ENCODE results near the gene FER1L5.
"Not testable (repeated sequence)": the region's sequence is repeated elsewhere in the genome, so short reads cannot be mapped to it uniquely, and the experiment has no call there.

Gene FER1L5

GRCh38 chr2:96649342-96649741 is 6.8 kb downstream of the FER1L5 start:
- DNase-seq (ENCODE audit: insufficient read length, low spot score) (no peak), FAIRE-seq (no peak)
- no peak for TF ChIP-seq PAX5 (IDR thresholded peaks at IDR 0.05; ENCODE audit: insufficient read depth, low read length, severe bottlenecking)
- TF ChIP-seq TAF1 (IDR thresholded peaks at IDR 0.05; ENCODE audit: low read depth, low read length), result no peak
- no peak for TF ChIP-seq SPI1 (IDR thresholded peaks at IDR 0.05; ENCODE audit: low read depth, low read length)
- TF ChIP-seq POLR2AphosphoS5 (IDR thresholded peaks at IDR 0.05; ENCODE audit: low read depth, low read length), result no peak
- TF ChIP-seq POU2F2 (IDR thresholded peaks at IDR 0.05; ENCODE audit: low read depth, low read length), result no peak
- no peak for TF ChIP-seq POLR2A (IDR thresholded peaks at IDR 0.05; ENCODE audit: low read depth, low read length)

GRCh38 chr2:96651793-96652192 is 9.2 kb downstream of the FER1L5 start:
- no peak for DNase-seq (ENCODE audit: insufficient read length, low spot score)
- no peak for FAIRE-seq
- TF ChIP-seq TAF1 (IDR thresholded peaks at IDR 0.05; ENCODE audit: low read depth, low read length), result no peak
- TF ChIP-seq PAX5 (IDR thresholded peaks at IDR 0.05; ENCODE audit: insufficient read depth, low read length, severe bottlenecking), result no peak
- TF ChIP-seq POLR2A (IDR thresholded peaks at IDR 0.05; ENCODE audit: low read depth, low read length), result no peak
- no peak for TF ChIP-seq POU2F2 (IDR thresholded peaks at IDR 0.05; ENCODE audit: low read depth, low read length)
- TF ChIP-seq POLR2AphosphoS5 (IDR thresholded peaks at IDR 0.05; ENCODE audit: low read depth, low read length), result no peak
- TF ChIP-seq SPI1 (IDR thresholded peaks at IDR 0.05; ENCODE audit: low read depth, low read length), result no peak

GRCh38 chr2:96654791-96655190 is 12.2 kb downstream of the FER1L5 start:
- DNase-seq (ENCODE audit: insufficient read length, low spot score); FAIRE-seq: not testable (repeated sequence)

- no peak for DNase-seq (ENCODE audit: insufficient read length, low spot score)
- no peak for FAIRE-seq
- TF ChIP-seq TAF1 (IDR thresholded peaks at IDR 0.05; ENCODE audit: low read depth, low read length) (no peak), POLR2A (IDR thresholded peaks at IDR 0.05; ENCODE audit: low read depth, low read length) (no peak), SPI1 (IDR thresholded peaks at IDR 0.05; ENCODE audit: low read depth, low read length) (no peak), PAX5 (IDR thresholded peaks at IDR 0.05; ENCODE audit: insufficient read depth, low read length, severe bottlenecking) (no peak), POU2F2 (IDR thresholded peaks at IDR 0.05; ENCODE audit: low read depth, low read length) (no peak), POLR2AphosphoS5 (IDR thresholded peaks at IDR 0.05; ENCODE audit: low read depth, low read length) (no peak)
Observed at GRCh38 chr2:96655526-96655925, 13.0 kb downstream of the FER1L5 start.

GRCh38 chr2:96656540-96656939 is 14.0 kb downstream of the FER1L5 start:
- FAIRE-seq (no peak), DNase-seq (ENCODE audit: insufficient read length, low spot score) (no peak)

GRCh38 chr2:96661324-96661723 is 18.8 kb downstream of the FER1L5 start:
- FAIRE-seq, result no peak
- DNase-seq (ENCODE audit: insufficient read length, low spot score), result no peak
- TF ChIP-seq POU2F2 (IDR thresholded peaks at IDR 0.05; ENCODE audit: low read depth, low read length) (no peak), TAF1 (IDR thresholded peaks at IDR 0.05; ENCODE audit: low read depth, low read length) (no peak), SPI1 (IDR thresholded peaks at IDR 0.05; ENCODE audit: low read depth, low read length) (no peak), PAX5 (IDR thresholded peaks at IDR 0.05; ENCODE audit: insufficient read depth, low read length, severe bottlenecking) (no peak), POLR2AphosphoS5 (IDR thresholded peaks at IDR 0.05; ENCODE audit: low read depth, low read length) (no peak), POLR2A (IDR thresholded peaks at IDR 0.05; ENCODE audit: low read depth, low read length) (no peak)

More at GRCh38 chr2:96656540-96656939, 14.0 kb downstream of the FER1L5 start:
- peak; percentile 91 for TF ChIP-seq SPI1 (IDR thresholded peaks at IDR 0.05; ENCODE audit: low read depth, low read length)
- TF ChIP-seq TAF1 (IDR thresholded peaks at IDR 0.05; ENCODE audit: low read depth, low read length), result no peak
- no peak for TF ChIP-seq PAX5 (IDR thresholded peaks at IDR 0.05; ENCODE audit: insufficient read depth, low read length, severe bottlenecking)
- no peak for TF ChIP-seq POLR2A (IDR thresholded peaks at IDR 0.05; ENCODE audit: low read depth, low read length)
- TF ChIP-seq POU2F2 (IDR thresholded peaks at IDR 0.05; ENCODE audit: low read depth, low read length), result no peak
- TF ChIP-seq POLR2AphosphoS5 (IDR thresholded peaks at IDR 0.05; ENCODE audit: low read depth, low read length), result no peak

- no peak for TF ChIP-seq POU2F2 (IDR thresholded peaks at IDR 0.05; ENCODE audit: low read depth, low read length)
- TF ChIP-seq TAF1 (IDR thresholded peaks at IDR 0.05; ENCODE audit: low read depth, low read length), result no peak
- no peak for TF ChIP-seq PAX5 (IDR thresholded peaks at IDR 0.05; ENCODE audit: insufficient read depth, low read length, severe bottlenecking)
- no peak for TF ChIP-seq POLR2AphosphoS5 (IDR thresholded peaks at IDR 0.05; ENCODE audit: low read depth, low read length)
- no peak for TF ChIP-seq SPI1 (IDR thresholded peaks at IDR 0.05; ENCODE audit: low read depth, low read length)
- no peak for TF ChIP-seq POLR2A (IDR thresholded peaks at IDR 0.05; ENCODE audit: low read depth, low read length)
- DNase-seq (ENCODE audit: insufficient read length, low spot score) (no peak), FAIRE-seq (no peak)
Observed at GRCh38 chr2:96662360-96662759, 19.8 kb downstream of the FER1L5 start.

- FAIRE-seq (no peak), DNase-seq (ENCODE audit: insufficient read length, low spot score) (no peak)
- no peak for TF ChIP-seq POLR2A (IDR thresholded peaks at IDR 0.05; ENCODE audit: low read depth, low read length)
- TF ChIP-seq TAF1 (IDR thresholded peaks at IDR 0.05; ENCODE audit: low read depth, low read length), result no peak
- TF ChIP-seq SPI1 (IDR thresholded peaks at IDR 0.05; ENCODE audit: low read depth, low read length), result no peak
- TF ChIP-seq PAX5 (IDR thresholded peaks at IDR 0.05; ENCODE audit: insufficient read depth, low read length, severe bottlenecking), result no peak
- TF ChIP-seq POU2F2 (IDR thresholded peaks at IDR 0.05; ENCODE audit: low read depth, low read length), result no peak
- no peak for TF ChIP-seq POLR2AphosphoS5 (IDR thresholded peaks at IDR 0.05; ENCODE audit: low read depth, low read length)
Observed at GRCh38 chr2:96663177-96663576, 20.6 kb downstream of the FER1L5 start.

- TF ChIP-seq SPI1 (IDR thresholded peaks at IDR 0.05; ENCODE audit: low read depth, low read length) (no peak), POU2F2 (IDR thresholded peaks at IDR 0.05; ENCODE audit: low read depth, low read length) (no peak), TAF1 (IDR thresholded peaks at IDR 0.05; ENCODE audit: low read depth, low read length) (no peak), POLR2A (IDR thresholded peaks at IDR 0.05; ENCODE audit: low read depth, low read length) (no peak), PAX5 (IDR thresholded peaks at IDR 0.05; ENCODE audit: insufficient read depth, low read length, severe bottlenecking) (no peak), POLR2AphosphoS5 (IDR thresholded peaks at IDR 0.05; ENCODE audit: low read depth, low read length) (no peak)
- FAIRE-seq (no peak), DNase-seq (ENCODE audit: insufficient read length, low spot score) (no peak)
Observed at GRCh38 chr2:96663829-96664228, 21.3 kb downstream of the FER1L5 start.

- no peak for TF ChIP-seq TAF1 (IDR thresholded peaks at IDR 0.05; ENCODE audit: low read depth, low read length)
- no peak for TF ChIP-seq POU2F2 (IDR thresholded peaks at IDR 0.05; ENCODE audit: low read depth, low read length)
- TF ChIP-seq SPI1 (IDR thresholded peaks at IDR 0.05; ENCODE audit: low read depth, low read length), result no peak
- TF ChIP-seq POLR2A (IDR thresholded peaks at IDR 0.05; ENCODE audit: low read depth, low read length), result no peak
- no peak for TF ChIP-seq PAX5 (IDR thresholded peaks at IDR 0.05; ENCODE audit: insufficient read depth, low read length, severe bottlenecking)
- no peak for TF ChIP-seq POLR2AphosphoS5 (IDR thresholded peaks at IDR 0.05; ENCODE audit: low read depth, low read length)
- DNase-seq (ENCODE audit: insufficient read length, low spot score) (no peak), FAIRE-seq (no peak)
Observed at GRCh38 chr2:96664366-96664925, 21.9 kb downstream of the FER1L5 start.

All from GM12891 (cell line).